Prostate gland (tissue), 2 donors: Measurements from ENCODE around the gene MICU1. TPM values are rescaled to one million over a fixed set of nuclear protein-coding genes. Genes with fewer than 3 reads are reported as not detected.

Experiments used
- DNase-seq: peaks from one replicate; pipeline ENCODE4 v3.0.0-alpha.2; 2019; ENCODE audit warnings: low spot score
- H3K27ac ChIP-seq, 2 donors: fragments of 200-600 bp; sonication (generic); 2 replicates each; pipeline ENCODE4 v1.5.1; 2017 to 2019
- H3K27me3 ChIP-seq: fragments of 200-600 bp; sonication (generic); replicated peaks from 2 replicates; pipeline ENCODE4 v1.5.1; 2019; ENCODE audit not compliant: insufficient read depth
- H3K36me3 ChIP-seq, 2 donors: fragments of 200-600 bp; sonication (generic); 1 replicate in 1 of 2; 2 replicates in 1 of 2; pipeline versions ENCODE4 v1.5.1 to v1.8.1; 2017 to 2019
- H3K4me1 ChIP-seq: fragments of 200-600 bp; sonication (generic); replicated peaks from 2 replicates; pipeline ENCODE4 v1.5.1; 2019
- H3K4me3 ChIP-seq, 2 donors: fragments of 200-600 bp; sonication (generic); 2 replicates each; pipeline ENCODE4 v1.5.1; 2017 to 2019
- H3K9me3 ChIP-seq: fragments of 200-600 bp; sonication (generic); 2 replicates; pipeline ENCODE4 v1.5.1; 2017
- CTCF ChIP-seq, 4 experiments: fragments of 200-600 bp in 2 of 4; fragments of 450-650 bp in 2 of 4; sonication (generic) in 2 of 4; IDR thresholded peaks; 1 replicate in 3 of 4; 2 replicates in 1 of 4; pipeline ENCODE4 v1.5.1; 2016 to 2019; ENCODE audit warnings: antibody characterized with exemption in 4 of 4, mild to moderate bottlenecking in 2 of 4, moderate library complexity in 2 of 4
- POLR2A ChIP-seq: fragments of 450-650 bp; IDR thresholded peaks from one replicate; pipeline ENCODE4 v1.6.1; 2016; ENCODE audit warnings: antibody characterized with exemption, mild to moderate bottlenecking
- POLR2AphosphoS5 ChIP-seq: sonication (generic); formaldehyde crosslinking; IDR thresholded peaks from one replicate; pipeline ENCODE4 v1.6.1; 2017; ENCODE audit warnings: antibody characterized with exemption
- WGBS: methylation state at CpG from one replicate; pipeline ENCODE4 v1.1.5; 2018; 5-methylcytosine and 5-hydroxymethylcytosine counted together
- intact Hi-C: fragments of 100-400 bp; cut with DNase I; formaldehyde crosslinking; loops from one replicate; pipeline ENCODE4 v1.14.2; 2022
- total RNA-seq, 2 donors: library from RNA; depleted of rRNA; stranded (reverse); fragments of >200 nt; gene quantifications; one replicate each; pipeline ENCODE4 v1.1.0, GENCODE V29; 2016

Gene MICU1
- total RNA-seq, 2 donors from 2014 or later, result 41.0 to 42.0 TPM

DNA sequence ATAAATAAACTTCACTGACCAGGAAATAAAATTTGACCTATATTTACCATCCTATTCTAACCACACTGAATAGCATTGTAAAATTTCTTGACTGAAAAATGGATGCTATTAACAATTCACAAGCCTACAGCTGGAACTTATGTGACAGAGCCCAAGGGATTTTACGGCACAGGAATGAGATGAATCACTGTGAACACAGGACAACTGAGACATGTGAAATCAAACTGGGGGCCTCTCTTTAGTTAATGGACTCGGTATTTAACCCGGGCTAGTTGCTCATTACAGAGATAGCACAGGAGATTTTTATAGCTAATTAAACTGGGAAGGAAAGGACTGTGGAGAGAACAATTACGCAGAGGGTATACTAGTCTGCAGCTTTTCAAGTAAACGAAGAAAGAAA is 100.6 kb downstream of the MICU1 start:
- no peaks in the 10 kb centered on the region for H3K36me3 ChIP-seq
- WGBS, result 44% methylated on average over 5 of the region's 5 CpGs
- no peak for DNase-seq
- no peak for TF ChIP-seq CTCF (IDR thresholded peaks at IDR 0.05)
- no peak for TF ChIP-seq POLR2A
- TF ChIP-seq POLR2AphosphoS5, result no peak
- no peaks in the 10 kb centered on the region for H3K4me1 ChIP-seq
- no peaks in the 10 kb centered on the region for H3K9me3 ChIP-seq
- H3K27me3 ChIP-seq, result no peaks in the 10 kb centered on the region
- no peak overlapping the region for H3K4me3 ChIP-seq
- H3K27ac ChIP-seq, result no peak overlapping the region
- intact Hi-C loops, result no loop called here

GRCh38 chr10:72524489-72524888 is 101.4 kb downstream of the MICU1 start:
- no peaks in the 10 kb centered on the region for H3K36me3 ChIP-seq
- H3K4me1 ChIP-seq, result no peaks in the 10 kb centered on the region
- DNase-seq, result no peak
- H3K4me3 ChIP-seq, result no peak overlapping the region
- no peak overlapping the region for H3K27ac ChIP-seq
- H3K9me3 ChIP-seq, result no peaks in the 10 kb centered on the region
- intact Hi-C loops, result no loop called here
- TF ChIP-seq POLR2AphosphoS5 (no peak), POLR2A (no peak), CTCF (IDR thresholded peaks at IDR 0.05) (no peak)
- 93% methylated on average over 2 of the region's 2 CpGs for WGBS
- H3K27me3 ChIP-seq, result no peaks in the 10 kb centered on the region

DNA sequence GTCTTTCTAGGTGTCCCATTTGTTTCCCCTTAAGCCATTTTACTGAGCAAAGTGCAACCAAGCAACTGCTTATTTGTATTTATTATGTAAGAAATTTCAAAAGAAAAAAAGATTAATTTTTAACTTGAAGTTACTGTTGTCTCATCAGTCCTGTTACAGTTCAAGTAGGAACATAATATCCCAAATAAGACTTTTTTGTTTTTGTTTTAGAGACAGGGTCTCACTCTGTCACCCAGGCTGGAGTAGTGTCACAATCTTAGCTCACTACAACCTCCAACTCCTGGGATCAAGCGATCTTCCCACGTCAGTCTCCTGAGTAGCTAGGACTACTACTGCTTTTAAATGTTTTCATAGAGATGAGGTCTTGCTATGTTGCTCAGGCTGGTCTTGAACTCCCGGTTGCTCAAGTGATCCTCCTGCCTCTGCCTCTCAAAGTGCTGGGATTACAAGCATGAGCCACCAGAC is 101.9 kb downstream of the MICU1 start:
- no peak for DNase-seq
- intact Hi-C loops, result no loop called here
- H3K27ac ChIP-seq, result no peak overlapping the region
- H3K36me3 ChIP-seq, result no peaks in the 10 kb centered on the region
- TF ChIP-seq POLR2AphosphoS5, result no peak
- no peak for TF ChIP-seq CTCF (IDR thresholded peaks at IDR 0.05)
- TF ChIP-seq POLR2A, result no peak
- H3K27me3 ChIP-seq, result no peaks in the 10 kb centered on the region
- 94% methylated on average over 3 of the region's 3 CpGs for WGBS
- no peak overlapping the region for H3K4me3 ChIP-seq
- H3K4me1 ChIP-seq, result no peaks in the 10 kb centered on the region
- no peaks in the 10 kb centered on the region for H3K9me3 ChIP-seq

- intact Hi-C loops, result no loop called here
- WGBS, result 96% methylated on average over 5 of the region's 5 CpGs
- TF ChIP-seq CTCF (IDR thresholded peaks at IDR 0.05) (no peak), POLR2AphosphoS5 (no peak)
Measured at GRCh38 chr10:72523062-72523461, 102.8 kb downstream of the MICU1 start.

GRCh38 chr10:72517244-72517643 is 108.6 kb downstream of the MICU1 start:
- 98% methylated on average over 8 of the region's 8 CpGs for WGBS
- Histone ChIP-seq H3K9me3 (no peaks in the 10 kb centered on the region), H3K27ac (no peak overlapping the region), H3K4me3 (no peak overlapping the region), H3K36me3 (no peaks in the 10 kb centered on the region), H3K4me1 (no peaks in the 10 kb centered on the region), H3K27me3 (no peaks in the 10 kb centered on the region)
- DNase-seq, result no peak
- TF ChIP-seq POLR2A (no peak), CTCF (IDR thresholded peaks at IDR 0.05) (no peak)
- intact Hi-C loops, result no loop called here

More at GRCh38 chr10:72523062-72523461, 102.8 kb downstream of the MICU1 start:
- Histone ChIP-seq H3K4me3 (no peak overlapping the region), H3K4me1 (no peaks in the 10 kb centered on the region), H3K27me3 (no peaks in the 10 kb centered on the region), H3K27ac (no peak overlapping the region), H3K36me3 (no peaks in the 10 kb centered on the region), H3K9me3 (no peaks in the 10 kb centered on the region)
- DNase-seq, result no peak
